ENCODE results near the gene SLC13A3. TPM values are rescaled to one million over a fixed set of nuclear protein-coding genes. Genes with fewer than 3 reads are reported as not detected.
A peak's percentile ranks its signal among the peaks of the same experiment; 100 is the strongest.

The SLC13A3 gene
- total RNA-seq, 1 donor from 2014 or later = not detected

GRCh38 chr20:46555370-46555956 lies 95.8 kb downstream of the SLC13A3 start:
- H3K27ac Mint-ChIP-seq = no peak overlapping the region
- intact Hi-C loops (cut with micrococcal nuclease) = no loop called here
- H3K4me1 Mint-ChIP-seq (ENCODE audit: low read depth) = peaks cover 76% of the 10 kb centered on the region
- H3K9me3 Mint-ChIP-seq = no peaks in the 10 kb centered on the region
- H3K36me3 Mint-ChIP-seq (ENCODE audit: low read depth) = no peaks in the 10 kb centered on the region
- no peaks in the 10 kb centered on the region for H3K27me3 Mint-ChIP-seq (ENCODE audit: low read depth)
- DNase-seq (ENCODE audit: low spot score) = no peak
- H3K4me3 Mint-ChIP-seq (ENCODE audit: low read depth) = no peak overlapping the region

GRCh38 chr20:46554828-46555227 lies 96.4 kb downstream of the SLC13A3 start:
- DNase-seq (ENCODE audit: low spot score) = no peak
- intact Hi-C loops (cut with micrococcal nuclease) = no loop called here

GRCh38 chr20:46553926-46554325 lies 97.3 kb downstream of the SLC13A3 start:
- H3K27me3 Mint-ChIP-seq (ENCODE audit: low read depth) = no peaks in the 10 kb centered on the region
- peaks cover 69% of the 10 kb centered on the region for H3K4me1 Mint-ChIP-seq (ENCODE audit: low read depth)
- no peaks in the 10 kb centered on the region for H3K9me3 Mint-ChIP-seq
- H3K4me3 Mint-ChIP-seq (ENCODE audit: low read depth) = no peak overlapping the region
- H3K27ac Mint-ChIP-seq = no peak overlapping the region
- DNase-seq (ENCODE audit: low spot score) = no peak
- no peaks in the 10 kb centered on the region for H3K36me3 Mint-ChIP-seq (ENCODE audit: low read depth)
- intact Hi-C loops (cut with micrococcal nuclease) = loop anchor here (1.0 to 2.0 kb wide), 2 partner anchors 9 to 439 kb away; no protein-coding TSS in a partner anchor

More at GRCh38 chr20:46554828-46555227, 96.4 kb downstream of the SLC13A3 start:
- H3K36me3 Mint-ChIP-seq (ENCODE audit: low read depth) = no peaks in the 10 kb centered on the region
- H3K9me3 Mint-ChIP-seq = no peaks in the 10 kb centered on the region
- no peaks in the 10 kb centered on the region for H3K27me3 Mint-ChIP-seq (ENCODE audit: low read depth)
- H3K27ac Mint-ChIP-seq = no peak overlapping the region
- H3K4me1 Mint-ChIP-seq (ENCODE audit: low read depth) = peaks cover 74% of the 10 kb centered on the region
- no peak overlapping the region for H3K4me3 Mint-ChIP-seq (ENCODE audit: low read depth)

GRCh38 chr20:46552460-46553420 lies 98.5 kb downstream of the SLC13A3 start:
- Mint-ChIP-seq H3K4me1 (ENCODE audit: low read depth) (peaks cover 57% of the 10 kb centered on the region), H3K4me3 (ENCODE audit: low read depth) (peak overlapping the region; percentile 58)
- peak; percentile 48 for DNase-seq (ENCODE audit: low spot score)

GRCh38 chr20:46551522-46552381 lies 99.5 kb downstream of the SLC13A3 start:
- intact Hi-C loops (cut with micrococcal nuclease) = loop anchor here (2.0 kb wide), 1 partner anchor 441 kb away; no protein-coding TSS in a partner anchor
- DNase-seq (ENCODE audit: low spot score) = no peak
- no peaks in the 10 kb centered on the region for H3K27me3 Mint-ChIP-seq (ENCODE audit: low read depth)
- no peaks in the 10 kb centered on the region for H3K9me3 Mint-ChIP-seq
- peaks cover 50% of the 10 kb centered on the region for H3K4me1 Mint-ChIP-seq (ENCODE audit: low read depth)
- no peaks in the 10 kb centered on the region for H3K36me3 Mint-ChIP-seq (ENCODE audit: low read depth)
- H3K27ac Mint-ChIP-seq = no peak overlapping the region
- H3K4me3 Mint-ChIP-seq (ENCODE audit: low read depth) = no peak overlapping the region

More at GRCh38 chr20:46552460-46553420, 98.5 kb downstream of the SLC13A3 start:
- intact Hi-C loops (cut with micrococcal nuclease) = loop anchor here (1.0 to 2.0 kb wide), 2 partner anchors 7 to 440 kb away; no protein-coding TSS in a partner anchor
- Mint-ChIP-seq H3K27me3 (ENCODE audit: low read depth) (no peaks in the 10 kb centered on the region), H3K9me3 (no peaks in the 10 kb centered on the region), H3K27ac (peak overlapping the region; percentile 90), H3K36me3 (ENCODE audit: low read depth) (no peaks in the 10 kb centered on the region)

- peaks cover 47% of the 10 kb centered on the region for H3K4me1 Mint-ChIP-seq (ENCODE audit: low read depth)
- H3K27ac Mint-ChIP-seq = no peak within 1 kb of the TSS
- no peak within 1 kb of the TSS for H3K4me3 Mint-ChIP-seq (ENCODE audit: low read depth)
- no peaks in the 10 kb centered on the region for H3K27me3 Mint-ChIP-seq (ENCODE audit: low read depth)
- no peaks in the 10 kb centered on the region for H3K9me3 Mint-ChIP-seq
- intact Hi-C loops (cut with micrococcal nuclease) = no loop called here
- DNase-seq (ENCODE audit: low spot score) = no peak
- no peaks in the 10 kb centered on the region for H3K36me3 Mint-ChIP-seq (ENCODE audit: low read depth)
Measured at GRCh38 chr20:46550461-46550860, 100.8 kb downstream of the SLC13A3 start, which contains the start of gene OCSTAMP. TSS of gene OCSTAMP (minus strand) at chr20:46550654. CDS start at chr20:46550560, 94 bp downstream.

GRCh38 chr20:46549188-46549972 lies 101.9 kb downstream of the SLC13A3 start:
- intact Hi-C loops (cut with micrococcal nuclease) = loop anchor here (5.0 kb wide), 1 partner anchor 147 kb away; no protein-coding TSS in a partner anchor
- Mint-ChIP-seq H3K9me3 (no peaks in the 10 kb centered on the region), H3K27me3 (ENCODE audit: low read depth) (no peaks in the 10 kb centered on the region), H3K27ac (no peak overlapping the region), H3K4me1 (ENCODE audit: low read depth) (peaks cover 43% of the 10 kb centered on the region), H3K4me3 (ENCODE audit: low read depth) (no peak overlapping the region), H3K36me3 (ENCODE audit: low read depth) (no peaks in the 10 kb centered on the region)
- DNase-seq (ENCODE audit: low spot score) = no peak

GRCh38 chr20:46548688-46549087 lies 102.6 kb downstream of the SLC13A3 start:
- Mint-ChIP-seq H3K9me3 (no peaks in the 10 kb centered on the region), H3K4me3 (ENCODE audit: low read depth) (no peak overlapping the region), H3K4me1 (ENCODE audit: low read depth) (peaks cover 43% of the 10 kb centered on the region), H3K27ac (no peak overlapping the region), H3K36me3 (ENCODE audit: low read depth) (no peaks in the 10 kb centered on the region), H3K27me3 (ENCODE audit: low read depth) (no peaks in the 10 kb centered on the region)
- no peak for DNase-seq (ENCODE audit: low spot score)
- intact Hi-C loops (cut with micrococcal nuclease) = loop anchor here (5.0 kb wide), 1 partner anchor 146 kb away; no protein-coding TSS in a partner anchor

- Mint-ChIP-seq H3K4me3 (ENCODE audit: low read depth) (no peak overlapping the region), H3K9me3 (no peaks in the 10 kb centered on the region), H3K36me3 (ENCODE audit: low read depth) (no peaks in the 10 kb centered on the region), H3K4me1 (ENCODE audit: low read depth) (peaks cover 42% of the 10 kb centered on the region), H3K27ac (no peak overlapping the region), H3K27me3 (ENCODE audit: low read depth) (peaks cover 2% of the 10 kb centered on the region)
- intact Hi-C loops (cut with micrococcal nuclease) = loop anchor here (5.0 kb wide), 1 partner anchor 146 kb away; no protein-coding TSS in a partner anchor
- no peak for DNase-seq (ENCODE audit: low spot score)
Measured at GRCh38 chr20:46547995-46548394, 103.3 kb downstream of the SLC13A3 start.

- Mint-ChIP-seq H3K9me3 (no peaks in the 10 kb centered on the region), H3K27ac (no peak overlapping the region), H3K4me1 (ENCODE audit: low read depth) (peaks cover 32% of the 10 kb centered on the region), H3K27me3 (ENCODE audit: low read depth) (peaks cover 2% of the 10 kb centered on the region), H3K4me3 (ENCODE audit: low read depth) (no peak overlapping the region), H3K36me3 (ENCODE audit: low read depth) (no peaks in the 10 kb centered on the region)
- intact Hi-C loops (cut with micrococcal nuclease) = loop anchor here (5.0 kb wide), 1 partner anchor 145 kb away; no protein-coding TSS in a partner anchor
- no peak for DNase-seq (ENCODE audit: low spot score)
Measured at GRCh38 chr20:46546936-46547335, 104.3 kb downstream of the SLC13A3 start.

- Mint-ChIP-seq H3K4me1 (ENCODE audit: low read depth) (peaks cover 26% of the 10 kb centered on the region), H3K27ac (no peak overlapping the region), H3K4me3 (ENCODE audit: low read depth) (no peak overlapping the region), H3K36me3 (ENCODE audit: low read depth) (no peaks in the 10 kb centered on the region), H3K9me3 (no peaks in the 10 kb centered on the region), H3K27me3 (ENCODE audit: low read depth) (peaks cover 2% of the 10 kb centered on the region)
- DNase-seq (ENCODE audit: low spot score) = no peak
- intact Hi-C loops (cut with micrococcal nuclease) = loop anchor here (5.0 kb wide), 1 partner anchor 144 kb away; no protein-coding TSS in a partner anchor
Measured at GRCh38 chr20:46546298-46546697, 105.0 kb downstream of the SLC13A3 start.

All from activated T-helper 2 cell treated with anti-CD3 and anti-CD28 coated beads, Interferon-gamma antibody, Interleukin-2, Interleukin-4, amounts not matched to agents 10 μg/mL and 5 μg/mL and 100 μg/mL, durations not matched to agents 14 hours and 24 hours and 36 hours (primary cell).